GM21390 (cell line): ENCODE results near the gene NCKAP5L.
"Not testable (repeated sequence)": the region's sequence is repeated elsewhere in the genome, so short reads cannot be mapped to it uniquely, and the experiment has no call there.

Source experiments
- ATAC-seq: cut with Tn5 transposase; IDR thresholded peaks from one replicate; pipeline ENCODE4 v1.9.1; 2021; ENCODE audit not compliant: unreplicated experiment

NCKAP5L gene

DNA sequence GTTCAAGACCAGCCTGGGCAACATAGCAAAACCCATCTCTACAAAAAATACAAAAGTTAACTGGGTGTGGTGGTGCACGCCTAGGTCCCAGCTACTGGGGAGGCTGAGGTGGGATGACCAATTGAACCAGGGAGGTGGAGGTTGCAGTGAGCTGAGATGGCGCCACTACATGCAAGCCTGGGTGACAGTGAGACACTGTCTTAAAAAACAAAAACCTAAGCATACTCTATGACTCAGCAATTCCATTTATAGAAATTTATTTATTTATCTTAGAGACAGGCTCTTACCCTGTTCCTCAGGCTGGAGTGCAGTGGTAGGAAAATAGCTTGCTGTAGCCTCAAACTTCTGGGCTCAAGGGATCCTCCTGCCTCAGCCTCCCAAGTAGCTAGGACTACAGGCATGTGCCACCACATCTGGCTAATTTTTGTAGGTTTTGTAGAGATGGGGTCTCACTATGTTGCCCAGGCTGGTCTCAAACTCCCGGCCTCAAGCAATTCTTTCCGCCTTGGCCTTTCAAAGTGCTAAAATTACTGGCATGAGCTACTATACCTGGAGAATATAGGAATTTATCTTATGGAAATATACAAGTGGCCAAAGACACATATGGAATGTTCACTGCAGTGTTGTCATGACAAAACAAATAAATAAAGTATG is 43.3 kb downstream of the NCKAP5L start:
- no peak for ATAC-seq

- ATAC-seq: no peak
Observed at GRCh38 chr12:49783917-49784676, 44.1 kb downstream of the NCKAP5L start.

- ATAC-seq: not testable (repeated sequence)
Observed at GRCh38 chr12:49780914-49781313, 47.3 kb downstream of the NCKAP5L start.

DNA sequence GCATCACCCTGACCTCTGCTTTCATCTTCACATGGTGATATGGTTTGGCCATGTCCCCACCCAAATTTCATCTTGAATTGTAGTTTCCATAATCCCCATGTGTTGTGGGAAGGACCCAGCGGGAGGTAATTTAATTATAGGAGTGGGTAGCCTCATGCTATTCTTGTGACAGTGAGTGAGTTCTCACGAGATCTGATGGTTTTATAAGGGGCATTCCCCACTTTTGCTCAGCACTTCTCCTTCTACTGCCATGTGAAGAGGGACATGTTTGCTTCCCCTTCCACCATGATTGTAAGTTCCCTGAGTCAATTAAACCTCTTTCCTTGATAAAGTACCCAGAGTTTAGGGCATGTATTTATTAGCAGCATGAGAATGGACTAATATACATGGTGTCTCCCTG is 48.6 kb downstream of the NCKAP5L start:
- no peak for ATAC-seq

DNA sequence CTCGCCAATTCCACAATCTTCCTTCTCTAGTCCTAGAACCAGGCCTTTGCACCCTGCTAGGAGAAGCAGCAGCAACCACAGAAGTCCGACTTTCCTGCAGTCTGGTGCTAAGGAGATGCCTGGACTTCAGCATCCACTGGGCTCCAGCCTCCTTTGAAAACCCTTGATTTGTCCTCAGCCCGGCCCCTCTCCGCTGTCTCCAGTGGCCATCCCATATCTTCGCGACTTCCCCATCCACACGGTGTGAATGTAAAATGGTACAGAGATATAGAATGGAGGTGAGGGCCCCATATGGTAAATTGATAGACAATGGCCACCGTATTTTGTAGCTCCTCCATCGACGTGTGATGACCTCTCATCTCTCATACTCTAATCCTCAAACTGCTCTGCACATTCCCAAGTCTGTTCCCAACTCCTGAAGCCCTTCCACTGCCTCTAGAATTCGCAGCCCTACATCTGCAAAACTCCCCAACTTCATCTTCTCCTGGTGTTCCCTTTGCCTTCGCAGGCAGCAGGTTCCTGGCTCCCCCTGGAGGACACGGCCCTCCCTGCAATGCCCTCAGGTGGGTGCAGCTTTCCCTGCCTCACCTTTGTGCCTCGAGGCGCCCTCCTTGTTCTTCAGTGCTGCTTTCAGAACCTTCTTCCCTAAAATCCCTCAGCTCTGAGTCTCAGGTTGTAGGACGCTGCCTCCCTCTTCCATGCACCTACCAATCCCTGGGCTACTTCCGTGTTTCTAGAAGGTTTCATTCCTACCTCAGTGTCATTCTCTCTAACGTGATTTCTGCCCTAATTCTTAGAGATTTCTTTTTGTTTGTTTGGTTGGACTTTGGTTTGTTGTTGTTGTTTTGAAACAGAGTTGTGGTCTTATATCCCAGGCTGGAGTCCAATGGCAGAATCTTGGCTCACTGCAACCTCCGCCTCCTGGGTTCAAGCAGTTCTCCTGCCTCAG is 50.1 kb downstream of the NCKAP5L start:
- no peak for ATAC-seq

DNA sequence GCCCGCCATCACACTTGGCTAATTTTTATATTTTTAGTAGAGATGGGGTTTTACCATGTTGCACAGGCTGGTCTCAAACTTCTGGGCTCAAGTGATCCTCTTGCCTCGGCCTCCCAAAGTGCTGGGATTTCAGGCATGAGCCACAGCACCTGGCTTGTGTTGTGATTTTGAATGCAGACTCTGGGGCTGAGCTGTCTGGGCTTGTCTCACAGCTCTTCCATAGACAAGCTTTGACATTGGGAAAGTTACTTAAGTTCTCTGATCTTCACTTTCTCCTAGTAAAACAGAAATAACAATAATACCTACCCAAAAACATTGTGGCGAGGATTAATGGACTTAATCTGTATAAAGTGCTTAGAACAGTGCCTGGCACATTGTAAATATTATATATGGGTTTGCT is 50.9 kb downstream of the NCKAP5L start:
- ATAC-seq: no peak

- no peak for ATAC-seq
Observed at GRCh38 chr12:49776858-49777257, 51.4 kb downstream of the NCKAP5L start.

DNA sequence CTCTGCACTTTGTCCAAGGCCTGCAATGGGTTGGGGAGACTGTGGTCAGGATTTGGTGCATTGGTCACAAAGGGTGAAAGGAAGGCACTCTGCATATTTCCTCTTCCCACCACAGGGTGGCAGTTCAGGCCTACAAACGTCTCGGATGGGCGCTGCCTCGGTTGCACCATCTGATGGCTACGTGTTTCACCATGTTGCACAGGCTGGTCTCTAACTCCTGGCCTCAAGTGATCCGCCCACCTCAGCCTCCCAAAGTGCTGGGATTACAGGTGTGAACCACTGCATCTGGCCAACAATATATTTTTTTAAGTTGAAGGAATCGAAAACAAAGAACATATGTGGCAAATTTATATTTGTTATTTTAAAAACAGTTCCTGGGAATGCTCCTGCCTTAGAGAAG is 51.8 kb downstream of the NCKAP5L start:
- ATAC-seq: no peak

DNA sequence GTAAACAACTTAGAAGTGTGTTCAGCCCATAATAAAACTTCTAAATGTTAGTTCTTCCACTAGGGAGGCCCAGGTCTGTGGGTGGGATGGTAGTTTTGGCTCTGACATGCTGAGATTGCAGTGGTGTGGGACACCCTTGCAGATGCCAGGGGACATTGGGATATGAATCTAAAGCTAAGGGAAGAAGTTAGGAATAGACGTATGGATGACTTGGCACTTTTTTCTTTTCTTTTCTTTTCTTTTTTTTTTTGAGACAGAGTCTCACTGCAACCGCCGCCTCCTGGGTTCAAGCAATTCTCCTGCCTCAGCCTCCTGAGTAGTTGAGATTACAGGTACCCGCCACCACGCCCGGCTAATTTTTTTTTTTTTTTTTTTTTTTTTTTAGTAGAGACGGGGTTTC is 55.1 kb downstream of the NCKAP5L start:
- not testable (repeated sequence) for ATAC-seq

GRCh38 chr12:49767333-49767732 is 60.9 kb downstream of the NCKAP5L start:
- no peak for ATAC-seq

DNA sequence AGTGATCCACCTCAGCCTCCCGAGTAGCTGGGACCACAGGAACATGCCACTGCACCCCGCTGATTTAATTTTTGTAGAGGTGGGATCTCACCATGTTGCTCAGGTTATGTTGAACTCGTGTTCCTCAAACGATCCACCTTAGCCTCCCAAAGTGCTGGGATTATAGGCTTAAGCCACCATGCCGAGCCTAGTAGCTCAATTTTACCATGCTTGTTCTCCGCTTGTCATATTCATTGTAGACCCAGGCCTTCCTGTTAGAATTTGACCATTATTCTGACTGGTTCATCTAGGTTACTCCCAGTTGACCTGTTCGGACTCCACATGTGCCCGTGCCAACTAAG is 62.1 kb downstream of the NCKAP5L start:
- ATAC-seq: no peak

DNA sequence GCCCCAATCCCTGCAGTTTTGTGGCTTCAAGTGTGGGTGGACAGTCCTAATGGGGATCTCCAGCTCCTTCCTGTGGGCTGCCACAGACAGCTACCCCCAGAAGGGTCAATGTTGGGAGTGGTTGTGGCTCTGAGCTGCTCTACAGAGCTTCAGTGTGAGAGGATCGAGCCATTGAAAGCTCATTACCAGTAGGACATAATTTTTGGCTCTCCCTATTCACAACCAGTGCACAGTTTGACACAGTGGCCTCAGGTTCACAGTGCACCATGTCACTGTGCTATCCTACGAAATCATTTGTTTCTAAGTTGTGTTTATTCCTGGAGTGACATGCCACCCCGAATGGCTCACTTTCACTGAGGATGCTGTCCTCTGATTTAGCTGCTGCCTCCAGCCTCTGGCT is 64.1 kb downstream of the NCKAP5L start:
- ATAC-seq: no peak

- ATAC-seq: no peak
Observed at GRCh38 chr12:49763006-49763591, 65.1 kb downstream of the NCKAP5L start.

GRCh38 chr12:49762468-49762847 is 65.8 kb downstream of the NCKAP5L start:
- ATAC-seq: no peak

DNA sequence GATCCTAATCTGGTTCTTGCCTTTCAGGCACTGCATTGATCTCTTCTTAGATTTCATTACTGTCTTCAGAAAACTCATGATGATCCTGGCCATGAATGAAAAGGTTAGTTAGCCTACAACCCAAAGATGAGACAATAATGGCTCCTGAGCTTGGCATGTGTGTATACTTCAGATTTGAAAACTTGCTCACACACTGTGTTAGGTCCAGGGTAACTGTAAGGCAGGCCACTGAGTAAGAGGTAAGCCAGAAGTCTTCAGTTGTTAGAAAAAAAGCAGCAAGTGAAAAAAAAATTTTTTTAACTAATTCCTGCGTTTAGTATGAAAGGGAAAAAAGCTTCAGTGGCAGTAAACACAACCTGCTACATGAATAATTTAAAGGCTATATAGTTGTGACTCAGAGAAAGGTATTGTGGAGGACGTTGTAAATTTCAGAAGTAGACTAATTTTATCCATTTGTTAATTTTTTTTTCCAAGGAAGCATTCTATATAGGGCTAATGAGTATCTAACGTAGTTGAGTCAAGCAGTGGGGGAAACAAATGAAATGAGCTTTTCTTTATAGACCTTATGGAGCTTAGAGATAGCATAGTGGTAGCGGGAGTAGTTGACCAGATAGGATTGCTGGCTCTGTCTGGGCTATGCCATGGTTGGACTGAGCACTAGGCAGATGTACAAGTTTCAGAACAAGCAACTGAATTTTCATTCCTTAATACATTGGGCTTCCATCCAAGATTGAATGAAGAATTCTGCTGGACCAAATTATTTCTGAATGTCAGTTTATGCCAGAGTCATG is 66.3 kb downstream of the NCKAP5L start:
- ATAC-seq: no peak

DNA sequence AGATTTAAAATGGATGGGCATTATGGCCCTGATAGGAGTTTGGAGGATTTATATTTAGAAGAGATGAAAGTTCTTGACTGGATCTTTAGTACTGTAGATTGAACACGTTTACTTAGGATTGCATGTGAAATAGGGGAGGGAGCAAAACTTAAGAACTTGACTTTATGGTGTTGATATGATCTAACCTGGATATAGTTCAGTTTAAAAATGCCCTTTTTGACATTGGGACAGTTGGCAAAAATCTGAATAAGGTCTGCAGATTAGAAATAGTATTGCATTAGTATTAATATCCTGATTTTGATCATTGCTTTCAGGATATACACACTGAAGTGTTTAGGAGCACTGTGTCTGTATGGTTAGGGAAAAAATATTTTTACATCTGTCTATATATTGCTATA is 77.2 kb downstream of the NCKAP5L start:
- no peak for ATAC-seq

DNA sequence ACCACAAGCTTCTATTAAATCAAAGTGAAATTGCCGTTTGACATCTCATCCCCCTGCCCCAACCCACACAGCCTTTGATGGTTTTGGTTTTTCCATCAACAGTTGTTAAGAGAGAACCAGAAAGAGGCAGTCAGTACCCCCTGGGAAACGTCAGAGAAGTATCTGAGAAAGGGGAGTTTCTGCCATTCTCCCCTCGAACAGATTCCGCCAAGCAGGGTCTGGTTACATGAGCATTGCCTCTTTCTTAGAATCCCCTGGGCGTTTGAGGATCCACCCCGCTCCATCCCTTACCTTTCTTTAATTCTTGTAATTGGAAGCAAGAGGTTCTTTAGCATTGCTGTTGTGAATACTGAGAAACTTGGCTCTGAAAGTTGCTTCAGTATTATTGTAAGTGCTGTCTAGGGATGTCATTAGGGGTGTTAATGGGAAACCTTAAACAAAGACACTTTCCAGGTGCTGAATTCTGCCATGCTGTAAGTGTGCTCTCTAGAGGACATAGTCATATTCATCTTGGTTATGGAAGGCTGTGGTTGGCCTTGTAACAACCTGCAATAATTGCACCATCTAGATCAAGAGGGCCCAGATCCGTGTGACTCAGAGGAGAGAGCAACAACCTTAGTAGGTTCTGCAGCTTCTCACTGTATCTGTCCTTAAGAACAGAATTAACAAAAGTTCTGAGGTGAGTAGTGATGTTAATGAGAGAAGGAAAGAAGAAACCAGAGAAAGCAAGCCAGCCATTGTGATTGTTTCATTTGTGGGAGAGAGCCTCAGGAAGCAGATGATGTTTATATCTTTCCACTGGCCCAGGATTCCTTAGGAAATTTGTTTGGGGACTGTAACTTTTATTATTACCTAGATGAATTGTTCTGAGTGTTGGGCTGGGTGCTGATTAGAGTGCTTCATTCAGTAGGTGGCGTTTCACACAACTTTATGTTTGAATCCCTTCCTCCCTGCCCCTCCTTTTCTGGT is 77.9 kb downstream of the NCKAP5L start:
- ATAC-seq: peak; percentile 47

DNA sequence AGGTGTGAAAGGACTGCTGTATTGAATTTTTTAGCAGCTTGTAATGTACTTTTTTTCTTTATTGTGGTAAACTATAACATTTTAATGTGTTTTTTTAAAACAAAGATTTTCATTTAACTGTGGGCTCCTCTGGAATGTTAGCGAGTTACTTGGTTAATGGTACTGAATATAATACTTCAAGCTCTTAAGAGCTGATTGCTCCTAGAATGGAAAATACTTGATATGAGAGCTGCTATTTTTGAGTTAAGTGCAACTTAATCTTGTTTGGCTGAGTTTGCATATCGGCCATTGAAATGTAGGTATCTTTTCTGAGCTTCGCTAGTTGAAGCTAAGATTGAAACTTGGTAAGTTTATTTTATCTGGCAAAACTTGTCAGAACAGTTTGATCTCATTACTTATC is 79.4 kb downstream of the NCKAP5L start:
- no peak for ATAC-seq

DNA sequence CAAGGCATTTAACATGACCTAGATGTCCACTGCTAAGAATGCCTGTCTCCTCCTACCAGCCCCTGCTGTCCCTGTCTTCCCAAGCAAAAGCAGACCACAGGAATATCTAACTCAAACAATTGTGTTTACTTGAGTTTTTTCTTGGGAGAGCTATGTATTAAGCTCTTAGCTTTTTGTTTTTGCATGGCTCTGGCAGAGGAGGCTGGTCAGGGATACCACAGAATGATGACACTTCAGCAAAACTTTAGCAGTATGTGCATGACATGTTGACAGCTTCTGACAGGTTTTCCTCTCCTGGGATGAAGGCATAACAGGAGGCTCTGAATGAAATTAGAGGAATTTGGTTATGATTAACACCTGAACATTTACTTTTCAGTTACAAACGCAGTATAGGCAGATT is 79.9 kb downstream of the NCKAP5L start:
- ATAC-seq: no peak
